ENCODE measurements around the gene GART. TPM values are rescaled to one million over a fixed set of nuclear protein-coding genes. Genes with fewer than 3 reads are reported as not detected.

GART gene
- total RNA-seq, 1 experiment from 2014 or later, result 59.9 TPM

DNA sequence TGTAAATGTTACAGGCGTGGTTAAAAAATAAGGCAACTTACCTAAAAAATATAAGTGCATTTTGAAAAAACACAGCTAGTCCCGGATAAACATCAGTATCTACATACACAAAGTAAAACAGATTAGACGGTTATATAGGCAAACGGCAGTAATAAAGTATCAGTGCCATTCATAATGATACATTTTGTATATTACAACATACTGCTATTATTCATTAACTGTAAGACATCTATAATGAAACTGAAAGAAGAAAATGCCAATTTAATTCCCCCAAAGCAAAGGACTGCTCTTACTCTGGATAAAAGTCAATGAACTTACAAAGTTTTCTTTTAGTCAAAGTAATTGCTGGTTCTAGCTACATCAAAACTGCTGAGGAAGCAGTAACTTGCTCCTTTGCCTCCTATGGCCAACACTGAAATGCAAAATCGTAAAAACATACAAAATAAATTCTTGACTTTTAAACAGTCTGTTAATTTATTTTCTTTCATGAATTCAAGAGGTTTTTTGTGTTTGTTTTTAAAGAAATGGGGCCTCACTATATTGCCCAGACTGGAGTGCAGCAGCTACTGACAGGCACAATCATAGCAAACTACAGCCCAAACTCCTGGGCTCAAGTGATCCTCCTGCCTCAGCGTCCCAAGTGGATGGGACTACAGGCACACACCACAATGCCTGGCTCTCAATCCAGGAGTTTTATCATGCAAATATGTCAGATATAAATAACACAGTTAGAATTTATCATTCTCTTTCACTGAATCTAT lies 86.1 kb downstream of the GART start:
- no peaks in the 10 kb centered on the region for H3K27me3 ChIP-seq (replicated peaks)
- H3K4me1 ChIP-seq (replicated peaks), result no peaks in the 10 kb centered on the region
- H3K36me3 ChIP-seq, result peaks cover 15% of the 10 kb centered on the region
- H3K9me3 ChIP-seq (replicated peaks), result no peaks in the 10 kb centered on the region
- H3K4me3 ChIP-seq, result no peak overlapping the region
- DNase-seq (ENCODE audit: low read depth in 1 of 2, low spot score in 2 of 2), result no peak
- no peak overlapping the region for H3K27ac ChIP-seq

Other genes starting within 250 kb of the GART start
- 9.7 and 16.2 TPM in 2 replicates for gene IFNAR1, start 217.1 kb downstream of the GART start, total RNA-seq (2014; rRNA removed; shearing (Covaris generic))
- gene IFNGR2, start 138.7 kb downstream of the GART start, total RNA-seq (2014; rRNA removed; shearing (Covaris generic)), result 68.4 and 92.0 TPM in 2 replicates
- 39.7 and 39.9 TPM in 2 replicates for gene TMEM50B, start 62.1 kb downstream of the GART start, total RNA-seq (2014; rRNA removed; shearing (Covaris generic))
- gene DNAJC28, start 50.4 kb downstream of the GART start, total RNA-seq (2014; rRNA removed; shearing (Covaris generic)), result 1.6 TPM in 1 of 2 replicates, not detected in the other
- gene SON, start 921 bp upstream of the GART start, total RNA-seq (2014; rRNA removed; shearing (Covaris generic)), result 65.1 and 115 TPM in 2 replicates
- gene DONSON, start 46.6 kb upstream of the GART start, total RNA-seq (2014; rRNA removed; shearing (Covaris generic)), result 46.9 and 63.8 TPM in 2 replicates
- gene CRYZL1, start 99.6 kb upstream of the GART start, total RNA-seq (2014; rRNA removed; shearing (Covaris generic)), result 15.3 and 16.5 TPM in 2 replicates
- 25.8 and 53.2 TPM in 2 replicates for gene ITSN1, start 100.4 kb upstream of the GART start, total RNA-seq (2014; rRNA removed; shearing (Covaris generic))

All from SJSA1 (cell line).